ENCODE data around the gene STBD1.
"Not testable (repeated sequence)": the region's sequence is repeated elsewhere in the genome, so short reads cannot be mapped to it uniquely, and the experiment has no call there.

STBD1 gene

GRCh38 chr4:76283900-76284299 is 22.6 kb upstream of the STBD1 start:
- no peak for DNase-seq (ENCODE audit: low read depth, low spot score)

GRCh38 chr4:76287811-76288210 is 18.7 kb upstream of the STBD1 start:
- DNase-seq (ENCODE audit: low read depth, low spot score), result not testable (repeated sequence)

GRCh38 chr4:76292730-76293129 is 13.8 kb upstream of the STBD1 start:
- no peak for DNase-seq (ENCODE audit: low read depth, low spot score)

GRCh38 chr4:76293772-76294171 is 12.8 kb upstream of the STBD1 start:
- DNase-seq (ENCODE audit: low read depth, low spot score), result no peak

- no peak for DNase-seq (ENCODE audit: low read depth, low spot score)
Measured at GRCh38 chr4:76296286-76296820, 10.2 kb upstream of the STBD1 start.

- DNase-seq (ENCODE audit: low read depth, low spot score), result no peak
Measured at GRCh38 chr4:76298227-76298626, 8.3 kb upstream of the STBD1 start.

GRCh38 chr4:76300012-76300411 is 6.5 kb upstream of the STBD1 start:
- DNase-seq (ENCODE audit: low read depth, low spot score), result no peak

GRCh38 chr4:76301068-76301774 is 5.3 kb upstream of the STBD1 start:
- no peak for DNase-seq (ENCODE audit: low read depth, low spot score)

GRCh38 chr4:76301775-76302162 is 4.8 kb upstream of the STBD1 start:
- DNase-seq (ENCODE audit: low read depth, low spot score), result no peak

- no peak for DNase-seq (ENCODE audit: low read depth, low spot score)
Measured at GRCh38 chr4:76302826-76303438, 3.6 kb upstream of the STBD1 start.

GRCh38 chr4:76305033-76305687 is 1.4 kb upstream of the STBD1 start:
- DNase-seq (ENCODE audit: low read depth, low spot score), result no peak

- no peak for DNase-seq (ENCODE audit: low read depth, low spot score)
Measured at GRCh38 chr4:76306882-76307659, 538 bp downstream of the STBD1 start.

GRCh38 chr4:76307660-76308014 is 1.1 kb downstream of the STBD1 start:
- no peak for DNase-seq (ENCODE audit: low read depth, low spot score)

- no peak for DNase-seq (ENCODE audit: low read depth, low spot score)
Measured at GRCh38 chr4:76308548-76308947, 2.0 kb downstream of the STBD1 start.

- no peak for DNase-seq (ENCODE audit: low read depth, low spot score)
Measured at GRCh38 chr4:76309939-76310550, 3.5 kb downstream of the STBD1 start.

GRCh38 chr4:76310683-76311082 is 4.2 kb downstream of the STBD1 start:
- no peak for DNase-seq (ENCODE audit: low read depth, low spot score)

GRCh38 chr4:76311896-76312331 is 5.4 kb downstream of the STBD1 start:
- DNase-seq (ENCODE audit: low read depth, low spot score), result no peak

GRCh38 chr4:76312457-76312856 is 5.9 kb downstream of the STBD1 start:
- no peak for DNase-seq (ENCODE audit: low read depth, low spot score)

- DNase-seq (ENCODE audit: low read depth, low spot score), result no peak
Measured at GRCh38 chr4:76313547-76313946, 7.0 kb downstream of the STBD1 start.

- no peak for DNase-seq (ENCODE audit: low read depth, low spot score)
Measured at GRCh38 chr4:76315267-76315918, 8.9 kb downstream of the STBD1 start.

- DNase-seq (ENCODE audit: low read depth, low spot score), result no peak
Measured at GRCh38 chr4:76316131-76316530, 9.6 kb downstream of the STBD1 start.

Measured in activated naive CD8-positive, alpha-beta T cell treated with anti-CD3 and anti-CD28 coated beads, Interleukin-2, amount 50 U/mL, for 16 hours (primary cell).